Heart left ventricle (tissue), 13 donors: ENCODE results near the gene MCCC2.

Experiments
- POLR2A ChIP-seq, 2 donors: fragments of 450-650 bp; IDR thresholded peaks; one replicate each; pipeline ENCODE4 v1.6.1; 2017; ENCODE audit warnings: antibody characterized with exemption in 2 of 2, mild to moderate bottlenecking in 2 of 2, moderate library complexity in 2 of 2
- TF ChIP-seq, protein P1 (sequence below), 12 donors: fragments of 200-600 bp; sonication (generic) in 4 of 12; IDR thresholded peaks; one replicate each; pipeline versions ENCODE4 v1.5.0 to v1.8.0; 2018 to 2022; ENCODE audit warnings: antibody characterized with exemption in 12 of 12, mild to moderate bottlenecking in 5 of 12
- donor health status: ischemic (EF 13 %, LVEDD 7.1; RV severe dilation, severe dysfunction).
- donor health status: DM: no; HTN: yes; CAD: no.
- donor health status: DM: no; HTN: no; CAD: no.
- donor health status: ischemic (EF 25% LVEDD 6.9; RV normal size, moderate dysfunction).
- donor health status: ischemic (EF 25% LVEDD 5.7; RV mildly dilated, moderate dysfunction).
- donor health status: ischemic (EF 35%, LVEDD 5.7; RV mildly dilated, moderate dysfunction).
- donor health status: nonischemic (EF 11% LVEDD 7.7; RV severe dilation, severe dysfunction).
- donor health status: DM: yes; HTN: yes; CAD: no.
- donor health status: PGD.
- donor health status: ischemic (EF 29% LVEDD 5.4; RV normal size, mild dysfunction).
- donor health status: nonischemic (EF 23%, LVEDD 6.1; RV moderate dilation, normal function).

- TF ChIP-seq, protein P1, sequence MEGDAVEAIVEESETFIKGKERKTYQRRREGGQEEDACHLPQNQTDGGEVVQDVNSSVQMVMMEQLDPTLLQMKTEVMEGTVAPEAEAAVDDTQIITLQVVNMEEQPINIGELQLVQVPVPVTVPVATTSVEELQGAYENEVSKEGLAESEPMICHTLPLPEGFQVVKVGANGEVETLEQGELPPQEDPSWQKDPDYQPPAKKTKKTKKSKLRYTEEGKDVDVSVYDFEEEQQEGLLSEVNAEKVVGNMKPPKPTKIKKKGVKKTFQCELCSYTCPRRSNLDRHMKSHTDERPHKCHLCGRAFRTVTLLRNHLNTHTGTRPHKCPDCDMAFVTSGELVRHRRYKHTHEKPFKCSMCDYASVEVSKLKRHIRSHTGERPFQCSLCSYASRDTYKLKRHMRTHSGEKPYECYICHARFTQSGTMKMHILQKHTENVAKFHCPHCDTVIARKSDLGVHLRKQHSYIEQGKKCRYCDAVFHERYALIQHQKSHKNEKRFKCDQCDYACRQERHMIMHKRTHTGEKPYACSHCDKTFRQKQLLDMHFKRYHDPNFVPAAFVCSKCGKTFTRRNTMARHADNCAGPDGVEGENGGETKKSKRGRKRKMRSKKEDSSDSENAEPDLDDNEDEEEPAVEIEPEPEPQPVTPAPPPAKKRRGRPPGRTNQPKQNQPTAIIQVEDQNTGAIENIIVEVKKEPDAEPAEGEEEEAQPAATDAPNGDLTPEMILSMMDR (IDR thresholded peaks at IDR 0.05) = no peak
- no peak for TF ChIP-seq POLR2A (IDR thresholded peaks at IDR 0.05)
Observed at GRCh38 chr5:71651579-71651978, 64.4 kb downstream of the MCCC2 start.
